Adipose tissue (tissue), 3 donors: ENCODE data around the gene NOS1AP. TPM values are rescaled to one million over a fixed set of nuclear protein-coding genes. Genes with fewer than 3 reads are reported as not detected.
"Not testable (repeated sequence)": the region's sequence is repeated elsewhere in the genome, so short reads cannot be mapped to it uniquely, and the experiment has no call there.

Experiments
- H3K27ac ChIP-seq: one replicate; pipeline ENCODE4 v1.5.1; 2013; ENCODE audit warnings: low read depth, low read length
- WGBS, 3 donors: extraction: QIAGEN DNeasy Blood & Tissue Kit; methylation state at CpG; one replicate each; pipeline ENCODE4 v1.1.7; 2013; 5-methylcytosine and 5-hydroxymethylcytosine counted together
- polyA plus RNA-seq, 3 donors: library from polyadenylated mRNA; stranded (reverse); fragments of 200-250 nt; gene quantifications; one replicate each; pipeline ENCODE4 v1.2.3, GENCODE V29; 2013
- donor health status: healthy with polysubstance abuse.
- donor health status: Bipolar disorder and iron deficiency.
- donor health status: healthy.

NOS1AP gene
- polyA plus RNA-seq, 3 donors, result 0.28 to 1.1 (median 0.40) TPM

DNA sequence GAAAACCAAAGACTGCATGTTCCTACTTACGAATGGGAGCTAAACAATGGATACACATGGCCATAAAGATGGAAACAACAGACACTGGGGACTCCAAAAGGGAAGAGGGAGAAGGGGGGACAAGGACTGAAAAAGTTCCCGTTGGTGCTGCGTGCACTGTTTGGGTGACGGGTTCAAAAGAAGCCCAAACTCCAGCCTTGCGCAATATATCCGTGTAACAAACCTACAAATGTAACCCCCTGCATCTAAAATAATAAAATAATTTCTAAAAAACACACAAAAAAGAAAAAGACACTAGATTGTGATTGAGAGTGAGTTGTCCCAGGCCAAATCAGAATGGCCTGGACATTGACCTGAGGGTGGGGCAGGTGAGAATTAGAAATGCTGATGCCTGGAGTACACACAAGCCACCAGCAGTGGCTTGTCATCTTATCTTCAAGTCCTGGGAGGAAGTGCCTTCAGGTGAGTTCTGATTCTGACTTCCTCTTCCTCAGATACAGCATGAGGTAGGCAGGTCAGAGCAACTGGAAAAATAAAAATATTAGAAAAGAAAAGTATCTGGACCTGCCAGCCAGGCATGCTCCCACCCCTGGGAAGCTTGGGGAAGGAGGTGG is 252.4 kb downstream of the NOS1AP start:
- 87 to 94% (median 88%) methylated on average over 6 of the region's 6 CpGs for WGBS, 3 donors
- no peak overlapping the region for H3K27ac ChIP-seq

DNA sequence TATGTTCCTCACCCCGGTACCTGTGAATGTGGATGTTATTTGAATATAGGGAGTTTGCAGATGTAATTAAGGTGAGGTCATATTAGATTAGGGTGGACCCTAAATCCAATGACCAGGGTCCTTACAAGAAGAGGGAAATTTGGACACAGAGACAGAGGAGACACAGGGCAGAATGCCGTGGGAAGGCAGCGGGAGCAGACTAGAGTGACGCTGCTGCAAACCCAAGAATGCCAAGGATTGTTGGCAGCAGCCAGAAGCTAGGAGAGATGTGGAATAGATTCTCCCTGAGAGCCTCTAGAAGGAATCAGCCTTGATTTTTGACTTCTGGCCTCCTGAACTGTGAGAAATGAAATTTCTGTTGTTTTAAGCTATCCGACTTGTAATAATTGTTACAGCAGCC is 253.5 kb downstream of the NOS1AP start:
- 85 to 93% (median 92%) methylated on average over 5 of the region's 5 CpGs for WGBS, 3 donors
- H3K27ac ChIP-seq, result no peak overlapping the region

DNA sequence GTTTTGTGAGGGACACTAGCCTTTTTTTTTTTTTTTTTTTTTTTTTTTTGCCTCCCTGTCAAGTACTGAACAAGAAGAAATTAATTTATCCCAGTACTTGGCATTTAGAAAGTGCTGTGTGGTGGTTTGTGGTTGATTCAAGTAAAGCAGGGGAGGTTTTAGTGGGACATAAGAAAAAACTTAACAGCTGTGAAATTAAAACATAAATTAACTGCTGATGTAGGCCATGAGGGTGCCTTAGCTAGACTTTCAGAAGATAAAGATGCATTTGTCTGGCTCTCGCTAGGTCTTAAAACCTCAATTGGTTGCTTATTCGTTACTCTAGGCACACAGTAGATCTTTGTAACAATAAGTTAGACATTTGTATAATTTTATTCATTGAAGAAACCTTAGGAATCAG is 254.9 kb downstream of the NOS1AP start:
- WGBS, 3 donors, result 81 to 88% (median 85%) methylated on average over 2 of the region's 2 CpGs
- H3K27ac ChIP-seq, result no peak overlapping the region

DNA sequence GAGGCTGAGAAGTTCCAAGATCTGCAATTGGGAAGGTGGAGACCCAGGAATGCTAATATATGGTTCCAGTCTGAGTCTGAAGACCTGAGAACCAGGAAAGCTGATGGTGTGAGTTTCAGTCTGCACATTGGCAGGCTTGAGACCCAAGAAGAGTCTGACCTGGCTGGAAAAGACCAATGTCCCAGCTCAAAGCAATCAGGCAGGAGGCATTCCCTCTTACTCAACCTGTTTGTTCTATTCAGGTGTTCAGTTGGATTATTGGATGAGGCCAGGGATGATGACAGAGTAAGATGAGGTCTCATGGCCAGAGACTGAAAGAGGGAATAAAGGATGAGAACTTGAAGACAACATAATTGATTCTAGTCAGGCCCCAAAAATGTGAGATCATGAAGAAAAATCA is 257.1 kb downstream of the NOS1AP start:
- H3K27ac ChIP-seq, result no peak overlapping the region

DNA sequence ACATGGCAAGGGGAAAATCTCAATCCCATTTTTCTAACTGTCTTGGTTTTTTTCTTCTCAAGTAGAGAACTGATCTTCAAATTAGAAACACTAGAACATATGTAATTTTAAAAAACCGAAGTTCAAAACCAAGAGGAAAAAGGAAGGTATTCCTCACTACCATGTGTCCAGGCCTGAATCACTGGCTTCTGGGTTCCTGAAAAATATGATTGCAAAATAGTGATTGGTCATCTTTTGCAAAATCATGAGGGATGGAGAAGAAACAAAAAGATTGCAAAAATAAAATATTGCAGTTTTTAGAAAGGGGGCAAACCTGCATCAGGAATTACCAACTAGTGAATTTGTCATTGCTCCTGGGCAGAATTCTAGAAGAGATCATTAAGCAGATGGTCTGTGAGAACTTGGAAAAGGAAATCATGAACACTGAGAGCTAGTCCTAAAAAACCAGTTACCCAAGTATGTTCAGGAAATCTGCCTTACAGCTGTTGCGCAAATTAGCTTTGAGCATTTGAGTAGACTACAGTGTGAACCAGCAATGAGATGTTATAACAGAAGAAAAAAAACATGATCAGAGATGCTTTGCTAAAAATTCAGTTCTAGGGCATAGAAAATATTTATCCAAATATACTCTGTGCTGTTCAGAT is 257.8 kb downstream of the NOS1AP start:
- WGBS, 3 donors, result 47 to 96% (median 59%) methylated on average over 2 of the region's 2 CpGs
- no peak overlapping the region for H3K27ac ChIP-seq

DNA sequence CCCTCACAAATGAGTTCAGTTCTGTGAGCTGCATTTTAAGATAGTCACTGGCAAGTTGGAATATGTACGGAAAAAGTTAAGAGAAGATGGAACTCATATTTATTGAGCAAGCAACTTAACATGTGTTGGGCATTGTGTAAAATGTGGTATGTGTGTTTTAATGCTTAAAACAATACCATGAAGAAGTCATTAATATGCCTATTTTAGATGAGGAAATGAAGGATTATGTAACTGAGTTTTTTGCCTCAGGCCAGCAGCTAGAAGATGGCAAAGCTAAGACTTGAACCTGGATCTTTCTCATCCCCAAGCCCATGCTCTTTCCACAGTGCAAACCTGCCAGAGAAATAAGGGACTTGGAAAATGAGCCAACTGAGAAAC is 258.3 kb downstream of the NOS1AP start:
- no peak overlapping the region for H3K27ac ChIP-seq
- WGBS, 3 donors, result 62 to 100% (median 64%) methylated on average over 1 of the region's 1 CpG

DNA sequence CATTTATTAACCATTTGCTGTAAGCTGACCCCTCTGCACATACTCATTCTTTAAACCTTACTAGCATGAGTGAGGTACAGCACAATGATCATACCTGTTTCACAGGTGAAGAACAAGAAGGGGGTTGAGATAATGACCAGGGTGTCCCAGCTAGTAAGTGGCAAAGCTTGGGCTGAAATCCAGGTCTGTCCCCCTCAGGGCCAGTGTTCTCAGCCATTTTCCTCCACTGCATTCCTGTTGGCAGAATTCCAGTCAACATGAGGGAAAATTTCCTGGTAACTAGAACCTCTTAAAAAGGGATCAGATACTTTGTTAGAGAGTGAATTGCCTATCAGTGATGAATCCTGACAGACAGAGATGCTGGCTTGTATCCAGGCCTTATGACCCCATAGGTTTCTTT is 259.0 kb downstream of the NOS1AP start:
- H3K27ac ChIP-seq, result no peak overlapping the region

DNA sequence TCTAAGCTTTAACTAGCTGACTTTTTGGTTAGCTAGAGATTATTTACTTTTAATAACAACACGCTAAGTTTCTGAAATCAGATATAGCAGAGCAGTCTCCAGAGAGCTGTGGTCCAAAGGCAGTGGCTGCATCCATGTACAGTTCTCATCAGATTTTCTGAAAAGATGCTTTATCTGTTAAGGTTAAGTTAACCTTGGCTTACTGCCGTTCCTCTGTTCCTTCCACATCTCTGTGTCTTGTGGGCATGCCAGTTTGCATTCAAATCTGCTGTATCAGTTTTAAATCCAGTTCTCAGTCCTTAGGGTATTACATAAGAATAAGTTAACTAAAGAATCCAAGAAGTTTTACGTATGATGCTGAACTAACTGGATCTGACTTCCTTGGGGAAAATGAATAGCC is 260.3 kb downstream of the NOS1AP start:
- no peak overlapping the region for H3K27ac ChIP-seq
- 39 to 65% (median 40%) methylated on average over 3 of the region's 3 CpGs for WGBS, 3 donors

DNA sequence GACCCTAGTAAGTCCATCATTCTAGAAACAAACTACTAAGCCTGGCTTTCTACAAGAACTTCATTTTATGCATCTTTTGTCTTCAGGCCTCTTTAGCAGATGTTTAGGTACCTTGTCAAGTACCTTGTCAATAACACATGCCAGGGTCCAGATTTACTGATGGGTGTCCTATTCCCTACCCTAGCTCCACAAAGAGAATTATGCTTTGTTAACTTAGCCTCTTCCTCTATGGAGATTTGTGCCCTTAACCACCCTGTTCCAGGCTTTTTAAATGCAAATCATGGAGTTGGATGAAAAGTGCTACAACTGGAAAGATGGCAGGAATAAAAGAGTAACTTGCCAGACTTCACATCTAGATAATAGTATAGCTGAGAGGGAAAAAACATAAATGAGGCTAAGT is 264.5 kb downstream of the NOS1AP start:
- H3K27ac ChIP-seq, result no peak overlapping the region

DNA sequence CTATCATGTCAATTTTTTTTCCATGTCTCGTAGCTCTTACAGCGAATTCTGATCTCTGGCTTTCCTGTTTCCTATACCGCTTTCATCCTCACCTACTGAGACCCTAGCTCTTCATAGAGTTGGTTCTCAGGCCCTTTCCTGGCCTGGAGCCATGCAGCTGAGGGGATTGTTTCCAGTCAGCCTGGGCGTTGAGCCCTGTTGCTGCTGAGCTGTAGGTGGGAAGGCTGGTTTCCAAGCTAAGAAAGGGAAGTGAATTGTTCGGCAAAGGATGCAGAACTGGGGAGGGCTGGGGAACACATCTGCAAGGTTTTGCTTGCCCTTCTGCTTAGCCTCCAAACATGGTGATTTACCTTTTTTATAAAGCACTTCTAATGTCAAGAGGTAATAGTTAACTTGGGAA is 265.6 kb downstream of the NOS1AP start:
- H3K27ac ChIP-seq, result no peak overlapping the region
- WGBS, 3 donors, result 53 to 77% (median 58%) methylated on average over 5 of the region's 5 CpGs

DNA sequence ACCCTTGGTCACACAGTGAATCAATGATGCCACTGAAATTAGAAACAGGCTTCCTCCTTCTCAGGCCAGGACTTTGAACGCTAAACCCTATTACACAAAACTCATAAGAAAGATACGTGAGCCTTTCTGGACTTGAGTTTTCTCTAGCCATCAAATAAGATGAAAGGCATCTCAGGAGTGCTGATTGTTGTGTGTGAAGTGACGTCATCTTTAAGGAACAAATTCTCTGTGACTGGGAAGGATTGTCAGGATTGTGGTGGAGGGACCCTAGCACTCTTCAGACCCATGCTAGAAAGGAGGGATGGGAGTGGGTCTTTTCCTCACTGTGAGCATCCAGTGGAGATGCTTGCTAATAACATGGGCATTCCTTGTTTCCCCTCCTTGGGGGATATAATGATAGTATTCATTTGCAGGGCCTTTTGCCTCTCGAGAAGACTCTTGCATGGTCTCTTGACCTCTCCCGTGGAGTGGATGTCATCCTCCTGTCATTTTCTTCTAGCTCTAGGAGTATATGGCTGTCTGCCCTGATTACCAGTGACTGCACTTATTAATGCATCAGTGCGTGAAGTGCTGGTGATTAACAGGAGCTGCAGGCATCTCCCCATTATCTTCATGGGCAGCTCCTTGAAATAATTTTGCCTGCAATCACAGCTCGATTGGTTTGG is 267.3 kb downstream of the NOS1AP start:
- 78 to 95% (median 81%) methylated on average over 7 of the region's 7 CpGs for WGBS, 3 donors
- no peak overlapping the region for H3K27ac ChIP-seq

DNA sequence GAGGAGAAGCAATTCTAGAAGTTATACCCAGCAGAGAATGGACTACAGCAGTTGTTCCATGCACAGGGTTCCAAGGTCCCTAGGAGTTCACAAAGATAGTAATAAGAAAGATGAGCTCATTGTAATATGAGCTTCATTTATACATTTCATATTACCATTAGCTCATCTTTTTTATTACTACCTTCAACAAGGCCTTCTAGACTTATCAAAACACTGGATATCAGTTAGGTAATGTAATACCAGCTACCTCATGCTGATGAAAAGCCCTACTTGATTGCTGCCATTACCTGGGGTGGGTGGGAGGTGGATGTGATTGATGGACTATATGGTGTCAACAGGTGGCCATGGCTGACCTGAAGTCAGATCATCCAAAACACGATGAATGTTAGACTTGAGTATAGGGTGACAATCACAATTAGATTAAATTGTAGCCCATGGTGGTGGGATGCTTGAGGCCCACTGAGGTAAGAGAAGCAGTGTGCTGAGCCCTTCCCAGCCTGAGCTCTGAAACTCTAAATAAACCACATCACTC is 273.0 kb downstream of the NOS1AP start:
- no peak overlapping the region for H3K27ac ChIP-seq
- 89 to 96% (median 96%) methylated on average over 1 of the region's 1 CpG for WGBS, 3 donors

DNA sequence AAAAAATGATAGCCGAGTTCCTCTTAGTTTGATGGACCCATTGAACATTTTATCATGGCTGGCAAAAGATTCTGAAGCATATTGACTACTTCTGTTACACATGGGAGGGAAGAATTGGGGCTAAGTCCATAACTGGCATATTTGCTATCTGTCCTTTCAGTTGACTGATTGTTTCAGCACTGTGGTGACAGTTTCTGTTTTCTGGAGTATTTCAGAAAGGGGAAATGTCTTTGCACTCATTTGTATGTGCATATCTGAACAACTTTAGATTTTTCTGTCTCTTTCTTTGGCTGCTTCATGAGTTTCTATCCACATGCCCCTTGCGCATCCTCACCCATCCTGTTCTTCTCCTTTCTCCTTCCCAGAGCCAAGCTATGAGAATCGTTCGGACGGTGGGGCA is 274.0 kb downstream of the NOS1AP start:
- WGBS, 3 donors, result 73 to 86% (median 82%) methylated on average over 5 of the region's 5 CpGs
- H3K27ac ChIP-seq, result no peak overlapping the region

DNA sequence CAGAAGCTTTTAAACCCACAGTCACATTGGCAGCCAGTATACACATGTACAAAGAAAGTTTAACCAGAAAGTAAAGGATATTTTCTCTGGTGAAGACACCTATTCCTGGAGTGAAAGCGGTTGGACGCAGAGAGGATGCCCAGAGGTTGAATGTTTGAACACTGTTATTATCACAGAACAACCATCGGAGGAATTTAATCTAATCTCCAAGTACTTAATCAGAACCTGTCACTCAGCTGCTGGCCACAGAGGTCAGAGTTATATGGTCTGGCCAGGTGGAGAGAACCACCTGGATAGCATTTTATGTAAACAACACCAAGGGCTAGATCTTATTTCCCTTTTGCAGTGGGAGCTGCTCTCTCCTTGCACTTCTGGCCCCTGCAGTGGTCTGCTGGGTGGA is 277.8 kb downstream of the NOS1AP start:
- WGBS, 3 donors, result 29 to 62% (median 61%) methylated on average over 3 of the region's 3 CpGs
- no peak overlapping the region for H3K27ac ChIP-seq

DNA sequence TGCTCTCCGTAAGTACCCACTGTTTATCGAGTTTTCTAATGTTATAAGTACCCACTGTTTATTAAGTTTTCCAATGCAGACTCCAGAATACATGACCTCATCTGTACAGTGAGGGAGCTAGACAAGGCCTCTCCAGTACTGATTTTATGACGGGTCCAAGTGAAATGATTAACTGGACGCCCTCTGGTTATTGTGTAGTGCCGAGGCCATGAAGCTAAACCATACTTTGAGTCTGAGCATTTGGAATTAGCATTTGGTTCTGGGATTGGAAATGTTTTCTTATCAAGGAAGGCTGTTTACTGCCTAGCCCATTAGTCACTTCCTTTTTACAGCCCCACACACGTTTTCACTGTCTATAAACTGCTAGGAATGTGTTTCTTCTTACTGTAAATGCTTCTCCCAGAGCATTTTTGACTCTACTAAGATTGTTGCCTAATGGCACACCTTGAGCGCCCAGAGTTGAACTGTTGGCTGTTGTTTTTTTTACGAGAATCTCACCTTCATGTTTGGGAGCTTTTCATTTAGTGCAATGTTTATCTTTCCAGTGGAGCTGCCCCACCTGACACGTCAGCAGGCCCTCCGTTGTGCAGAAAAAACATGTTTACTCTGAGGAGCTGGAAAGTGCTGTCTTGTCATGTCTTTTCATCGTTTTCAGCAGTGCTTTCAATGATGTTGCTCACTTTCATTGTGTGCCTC is 280.3 kb downstream of the NOS1AP start:
- no peak overlapping the region for H3K27ac ChIP-seq
- WGBS, 3 donors, result 60 to 72% (median 63%) methylated on average over 11 of the region's 11 CpGs

DNA sequence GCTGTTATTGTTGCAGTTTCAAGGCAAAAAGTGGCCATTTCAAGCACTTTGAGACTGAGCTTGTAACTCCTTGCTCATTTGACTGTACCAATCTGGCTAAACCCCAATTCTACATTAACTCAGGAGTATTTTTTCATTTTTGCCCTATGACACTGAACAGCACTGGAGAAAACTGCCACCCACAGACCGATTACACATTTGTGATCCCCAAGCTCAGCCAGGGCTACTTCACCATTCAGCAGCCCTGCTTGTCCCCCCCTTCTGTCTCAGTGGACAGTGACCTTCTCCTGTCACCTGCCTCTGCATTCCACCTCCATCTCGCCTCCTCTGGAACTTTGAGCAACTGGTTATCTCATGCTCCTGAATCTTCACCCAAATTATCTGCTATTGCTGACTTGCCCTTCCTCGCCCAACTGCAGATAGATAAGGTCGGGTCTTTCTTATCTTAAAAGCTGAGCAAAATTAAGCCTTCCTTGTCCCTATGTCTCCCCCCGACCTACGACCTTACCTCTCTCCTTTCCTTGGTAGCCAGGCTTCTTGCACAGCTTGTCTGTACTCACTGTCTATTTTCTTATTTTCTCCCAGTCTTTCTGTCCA is 281.9 kb downstream of the NOS1AP start:
- 86 to 90% (median 87%) methylated on average over 6 of the region's 6 CpGs for WGBS, 3 donors

DNA sequence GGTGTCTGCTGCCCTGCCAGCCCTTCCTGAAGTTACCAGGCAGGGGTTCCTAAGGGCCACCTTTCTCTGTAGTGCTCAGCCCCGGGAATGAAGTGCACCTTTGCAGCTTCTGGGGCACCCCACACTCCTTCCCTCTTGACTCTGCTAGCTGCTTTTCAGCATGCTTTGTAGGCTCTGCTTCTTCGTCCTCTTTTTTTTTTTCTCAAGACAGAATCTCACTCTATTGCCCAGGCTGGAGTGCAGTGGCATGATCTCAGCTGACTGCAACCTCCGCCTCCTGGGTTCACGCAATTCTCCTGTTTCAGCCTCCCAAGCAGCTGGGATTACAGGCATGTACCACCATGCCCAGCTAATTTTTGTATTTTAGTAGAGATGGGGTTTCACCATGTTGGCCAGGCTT is 282.4 kb downstream of the NOS1AP start:
- 50 to 99% (median 69%) methylated on average over 3 of the region's 4 CpGs for WGBS, 3 donors
- not testable (repeated sequence) for H3K27ac ChIP-seq

More for the DNA sequence above, 281.9 kb downstream of the NOS1AP start:
- H3K27ac ChIP-seq, result no peak overlapping the region

DNA sequence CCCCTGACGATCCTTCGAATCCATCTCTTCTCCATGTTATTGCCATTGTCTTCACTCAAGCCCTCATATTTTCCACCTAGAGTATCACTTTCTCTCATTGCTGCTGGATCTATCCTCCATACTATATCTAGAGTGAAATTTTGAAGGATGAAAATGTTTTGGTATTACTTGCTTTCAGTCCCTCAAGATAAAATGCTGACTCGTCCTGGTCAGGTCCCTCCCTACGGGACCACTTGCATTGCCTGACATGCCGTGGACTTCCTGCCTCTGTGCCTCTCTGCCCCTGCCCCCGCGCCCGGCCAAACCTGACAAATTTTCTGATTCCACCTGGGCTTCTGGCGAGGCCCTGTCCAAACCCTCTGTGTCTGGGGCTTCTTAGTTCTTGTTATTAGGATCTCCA is 283.6 kb downstream of the NOS1AP start:
- WGBS, 3 donors, result 83 to 91% (median 84%) methylated on average over 9 of the region's 9 CpGs
- H3K27ac ChIP-seq, result no peak overlapping the region

DNA sequence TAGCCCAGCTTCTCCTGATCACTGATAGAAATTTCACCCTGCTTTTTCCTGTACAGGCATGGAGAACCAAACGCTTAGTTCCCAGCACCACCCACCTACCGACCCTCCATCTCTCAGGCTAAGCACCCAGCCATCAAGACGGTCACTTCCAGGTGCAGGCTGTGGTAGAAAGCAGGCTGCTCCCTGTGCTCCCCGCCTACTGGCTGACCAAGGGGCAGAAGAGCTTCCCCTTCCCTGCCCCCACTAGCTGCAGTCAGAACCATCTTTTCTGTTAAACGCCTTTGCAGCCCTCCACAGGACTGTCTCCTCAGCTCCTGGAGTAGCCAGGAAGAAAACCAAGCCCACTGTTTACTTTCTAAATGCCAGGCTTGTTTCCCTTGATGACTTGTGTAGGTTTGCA is 284.2 kb downstream of the NOS1AP start:
- H3K27ac ChIP-seq, result no peak overlapping the region
- WGBS, 3 donors, result 68 to 84% (median 69%) methylated on average over 5 of the region's 5 CpGs
